Measurements from ENCODE around the gene PROSER3. TPM values are rescaled to one million over a fixed set of nuclear protein-coding genes. Genes with fewer than 3 reads are reported as not detected.

The PROSER3 gene
- total and polyA plus RNA-seq, 2 of the 13 experiments (the other 11 are each of a cell fraction or from before 2014, with no cell fraction given), result 5.1 to 5.7 TPM

GRCh38 chr19:35740108-35740422, 17.9 kb upstream of the PROSER3 start (continued):
- no peak for TF ChIP-seq ZNF574 (CRISPR knock-in tag; IDR thresholded peaks at IDR 0.05)
- peak; percentile 33 for TF ChIP-seq RAD21 (CRISPR knock-in tag; IDR thresholded peaks at IDR 0.05)
- TF ChIP-seq HNRNPK (IDR thresholded peaks at IDR 0.05; ENCODE audit: low read depth, low read length, poor library complexity, severe bottlenecking), result peak; percentile 31

- peak; percentile 97 for FAIRE-seq
- in situ Hi-C loops (cut with HindIII; ENCODE audit: extremely low pct_ligation_motif_present, low pct_unique_long_range_greater_than_20kb), result no loop called here
- H3K79me2 ChIP-seq (ENCODE audit: insufficient read depth, low read length), result no peaks in the 10 kb centered on the region
- TF ChIP-seq HNF4A (CRISPR knock-in tag; IDR thresholded peaks at IDR 0.05) (peak; percentile 47; the same call in 1 of the 2 replicates), MAFF (IDR thresholded peaks at IDR 0.05; ENCODE audit: low read depth, low read length) (no peak), ZSCAN29 (CRISPR knock-in tag; conservative IDR thresholded peaks at IDR 0.05) (peak; percentile 50; the same call in 1 of the 2 replicates), SMAD1 (CRISPR knock-in tag; IDR thresholded peaks at IDR 0.05; ENCODE audit: borderline replicate concordance, low read depth) (no peak; the same call in 1 of the 2 replicates), FLYWCH1 (CRISPR knock-in tag; IDR thresholded peaks at IDR 0.05) (no peak), ZNF678 (CRISPR knock-in tag; IDR thresholded peaks at IDR 0.05) (0 out of 2 replicates have a peak, but pooled peaks have one; percentile 21), DDIT3 (CRISPR knock-in tag; IDR thresholded peaks at IDR 0.05) (no peak), SNAPC5 (CRISPR knock-in tag; IDR thresholded peaks at IDR 0.05; ENCODE audit: borderline replicate concordance) (no peak), EHMT2 (IDR thresholded peaks at IDR 0.05; ENCODE audit: borderline replicate concordance, low read depth, low read length) (no peak; the same call in 1 of the 2 replicates), SNAPC4 (CRISPR knock-in tag; IDR thresholded peaks at IDR 0.05) (peak; percentile 73)
Observed at GRCh38 chr19:35740423-35741202, 17.4 kb upstream of the PROSER3 start.

More at GRCh38 chr19:35740423-35741202, 17.4 kb upstream of the PROSER3 start:
- peak; percentile 84 for ATAC-seq
- Histone ChIP-seq H3K27me3 (ENCODE audit: control insufficient read depth in 1 of 2, insufficient read depth in 2 of 2, low read length in 2 of 2) (no peaks in the 10 kb centered on the region; a peak in 1 of 5 replicates), H3K9ac (ENCODE audit: insufficient read depth, low read depth, low read length) (peak overlapping the region; percentile 77), H3K36me3 (replicated peaks in 1 of 2; ENCODE audit: control insufficient read depth in 1 of 2, insufficient read depth in 2 of 2, low read length in 2 of 2) (peaks cover 10 to 31% of the 10 kb centered on the region in 2 experiments; a peak in 4 of 5 replicates), H3K4me3 (replicated peaks in 1 of 3; ENCODE audit: insufficient read depth in 1 of 3, low read depth in 2 of 3, low read length in 3 of 3) (peak overlapping the region; percentile 65 to 84 (median 80)), H3K27ac (ENCODE audit: extremely low read length, insufficient read depth, low read length) (peak overlapping the region; percentile 89), H3K9me3 (ENCODE audit: low read length) (no peaks in the 10 kb centered on the region), H3K4me1 (ENCODE audit: insufficient read depth, low read length) (peaks cover 29% of the 10 kb centered on the region), H4K20me1 (ENCODE audit: insufficient read depth, low read length) (no peaks in the 10 kb centered on the region), H2AFZ (ENCODE audit: low read length) (no peak overlapping the region), H3K4me2 (ENCODE audit: low read depth, low read length) (peak overlapping the region; percentile 94)
- CTCF ChIA-PET (ENCODE audit: low intra/inter-chr PET ratio, low total read pairs), result interaction anchor here (1.4 kb wide), 1 partner anchor 47 kb away, joined by 3 read pairs; no protein-coding TSS in a partner anchor
- peak; percentile 96 for DNase-seq (ENCODE audit: low spot score)
- TSS peak; percentile 56 for BruUV-seq (replicated peaks)
- 0% methylated on average over 15 of the region's 63 CpGs for WGBS (ENCODE audit: low lambda C conversion rate)
- intact Hi-C loops (cut with micrococcal nuclease; ENCODE audit: unreplicated experiment), result loop anchor here (1.0 to 10.0 kb wide), 3 partner anchors 22 to 51 kb away; partner anchors contain the start of gene KMT2B
- POLR2A ChIA-PET, result interaction anchor here (0.8 to 4.6 kb wide), 27 partner anchors 8 to 191 kb away, joined by 3 to 69 read pairs (median 5); partner anchors contain the start of genes COX6B1, HAUS5, HSPB6 and LIN37

Measured in HepG2 (cell line).